Measurements from ENCODE around the gene CELSR1. TPM values are rescaled to one million over a fixed set of nuclear protein-coding genes. Genes with fewer than 3 reads are reported as not detected.
"Not testable (repeated sequence)": the region's sequence is repeated elsewhere in the genome, so short reads cannot be mapped to it uniquely, and the experiment has no call there.

Gene CELSR1
- total RNA-seq, 1 experiment from 2014 or later, result 19.6 TPM

DNA sequence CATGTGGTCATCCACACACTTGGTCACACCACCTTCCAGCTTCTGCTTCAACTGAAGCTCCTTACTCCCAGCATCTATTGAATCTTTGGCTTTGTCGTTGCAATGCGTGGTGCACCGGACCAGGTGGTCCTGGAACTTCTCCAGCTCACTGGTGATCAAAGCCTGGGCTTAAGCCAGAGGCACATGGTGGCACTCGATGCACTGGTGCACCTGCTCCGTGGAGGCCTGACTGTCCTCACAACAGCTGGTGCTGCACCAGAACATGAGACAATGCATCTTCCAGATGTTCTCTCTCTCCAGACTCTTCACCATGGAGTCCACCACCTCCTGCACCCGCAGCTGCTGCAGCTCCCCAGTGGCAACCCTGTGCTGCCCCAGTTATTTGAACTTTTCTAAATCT, 56.0 kb downstream of the CELSR1 start:
- no peak for DNase-seq (ENCODE audit: low spot score)

- no peak for DNase-seq (ENCODE audit: low spot score)
These were observed 57.0 kb downstream of the CELSR1 start for GRCh38 chr22:46480396-46480795.

DNA sequence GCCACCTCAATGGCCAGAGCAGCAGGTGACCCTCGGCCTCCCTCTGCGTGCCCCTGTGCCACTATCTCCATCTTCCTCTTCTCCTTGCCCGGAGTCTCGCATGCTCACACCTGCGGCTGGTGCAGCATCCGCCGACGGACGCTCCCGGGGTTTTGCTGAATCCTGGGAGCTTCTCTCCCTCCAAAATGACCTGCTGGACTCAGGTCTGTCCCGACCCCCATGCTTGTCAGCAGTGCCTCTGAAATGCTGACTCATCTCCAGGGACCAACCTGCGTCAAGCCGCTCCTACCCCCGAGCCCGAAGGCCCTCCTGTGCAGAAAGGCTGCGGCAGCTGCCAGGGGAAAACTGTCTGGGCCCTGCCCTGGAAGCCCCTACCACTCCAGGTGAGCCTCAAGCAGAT, 58.4 kb downstream of the CELSR1 start:
- DNase-seq (ENCODE audit: low spot score), result no peak

- DNase-seq (ENCODE audit: low spot score), result no peak
These were observed 59.3 kb downstream of the CELSR1 start for GRCh38 chr22:46478083-46478551.

DNA sequence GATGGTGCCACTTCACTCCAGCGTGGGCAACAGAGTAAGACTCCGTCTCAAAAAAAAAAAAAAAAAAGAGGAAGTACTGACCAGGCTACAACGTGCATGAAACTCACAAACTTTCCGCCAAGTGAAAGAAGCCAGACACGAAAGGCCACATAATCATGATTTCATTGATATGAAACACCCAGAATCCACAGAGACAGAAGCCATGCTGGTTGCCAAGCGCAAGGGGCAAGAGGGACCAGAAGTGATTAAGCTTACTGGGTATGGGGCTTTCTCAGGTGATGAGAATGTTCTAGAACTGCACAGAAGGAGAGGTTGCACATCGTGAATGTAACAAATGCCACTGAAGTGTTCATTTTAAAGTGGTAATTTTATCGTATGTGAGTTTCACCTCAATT, 60.9 kb downstream of the CELSR1 start:
- DNase-seq (ENCODE audit: low spot score), result no peak

- DNase-seq (ENCODE audit: low spot score), result no peak
These were observed 63.4 kb downstream of the CELSR1 start for GRCh38 chr22:46473896-46474557.

DNA sequence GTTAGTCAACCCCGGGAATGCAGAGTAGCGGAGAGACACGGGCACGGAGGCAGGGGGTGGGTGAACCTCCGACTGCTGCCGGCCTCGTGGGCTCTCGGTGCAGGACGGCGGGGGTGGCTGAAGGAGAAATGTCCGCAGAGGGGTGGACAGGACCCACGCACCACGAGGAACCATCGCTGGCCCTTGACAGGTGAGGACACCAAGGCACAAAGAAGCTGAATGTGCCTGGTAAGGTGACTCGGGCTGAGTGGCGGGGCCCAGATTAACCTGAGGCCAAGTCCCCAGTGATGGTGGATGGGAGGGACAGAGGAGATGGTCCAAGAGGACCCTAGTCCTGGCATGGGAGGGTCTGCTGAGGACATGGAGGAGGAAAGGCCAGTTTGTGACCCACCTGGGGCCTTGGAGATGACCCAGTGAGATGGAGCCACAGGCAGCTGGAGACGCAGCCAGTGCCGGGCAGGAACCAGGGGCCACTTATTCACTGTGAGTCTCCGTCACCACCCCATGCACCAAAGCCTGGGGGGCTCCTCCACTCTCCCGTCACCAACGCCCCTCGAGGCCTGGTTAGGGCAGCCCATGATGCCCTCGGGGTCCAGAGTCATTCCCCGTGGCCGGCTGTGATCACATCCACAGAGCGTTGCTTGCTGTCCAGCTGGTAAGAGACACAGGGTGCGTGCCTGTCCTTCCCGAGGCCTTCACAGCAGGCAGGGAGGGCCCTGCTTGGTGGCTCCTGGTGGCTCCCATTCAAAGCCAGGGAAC, 64.2 kb downstream of the CELSR1 start:
- DNase-seq (ENCODE audit: low spot score), result no peak

GRCh38 chr22:46472722-46473016, 64.8 kb downstream of the CELSR1 start:
- no peak for DNase-seq (ENCODE audit: low spot score)

DNA sequence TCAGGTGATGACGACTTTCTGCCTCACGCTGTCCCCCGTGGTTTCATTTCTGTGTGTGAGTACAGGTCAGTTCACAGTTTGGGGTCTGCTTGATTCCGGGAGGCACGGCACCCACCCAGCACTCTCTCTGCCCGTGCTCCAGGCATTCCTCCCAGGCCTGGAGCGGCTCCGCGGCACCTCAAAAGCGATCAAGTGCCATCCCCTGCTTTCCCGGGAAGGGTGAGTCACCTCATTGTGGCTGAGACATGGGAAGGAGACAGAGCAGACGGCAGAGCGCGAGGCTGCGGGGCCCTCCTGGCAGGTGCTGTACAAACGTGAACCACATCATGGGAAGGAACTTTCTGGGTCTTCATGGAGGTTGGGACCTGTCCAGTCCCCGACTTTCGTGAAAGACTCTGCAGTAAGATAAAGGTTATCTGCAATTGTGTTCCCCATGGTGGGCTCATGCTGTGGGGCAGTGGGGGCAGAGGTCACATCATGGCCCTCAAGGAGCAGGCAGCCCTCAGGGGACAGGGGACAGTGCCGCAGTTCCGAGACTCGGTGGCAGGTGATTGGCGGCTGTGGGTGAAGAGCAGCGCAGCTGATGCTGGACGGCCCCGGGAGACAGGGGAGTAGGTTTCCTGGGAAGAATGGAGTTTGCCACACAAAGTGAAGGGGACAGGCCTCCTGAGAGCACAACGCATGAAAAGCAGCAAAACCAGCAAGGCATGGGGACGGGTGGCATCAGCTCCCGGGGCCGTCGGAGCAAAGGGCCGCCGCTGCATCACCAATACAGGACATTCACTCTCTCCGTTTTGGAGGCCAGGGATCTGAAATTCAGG, 65.3 kb downstream of the CELSR1 start:
- DNase-seq (ENCODE audit: low spot score), result peak; percentile 48

- not testable (repeated sequence) for DNase-seq (ENCODE audit: low spot score)
These were observed 66.1 kb downstream of the CELSR1 start for GRCh38 chr22:46471330-46471729.

DNA sequence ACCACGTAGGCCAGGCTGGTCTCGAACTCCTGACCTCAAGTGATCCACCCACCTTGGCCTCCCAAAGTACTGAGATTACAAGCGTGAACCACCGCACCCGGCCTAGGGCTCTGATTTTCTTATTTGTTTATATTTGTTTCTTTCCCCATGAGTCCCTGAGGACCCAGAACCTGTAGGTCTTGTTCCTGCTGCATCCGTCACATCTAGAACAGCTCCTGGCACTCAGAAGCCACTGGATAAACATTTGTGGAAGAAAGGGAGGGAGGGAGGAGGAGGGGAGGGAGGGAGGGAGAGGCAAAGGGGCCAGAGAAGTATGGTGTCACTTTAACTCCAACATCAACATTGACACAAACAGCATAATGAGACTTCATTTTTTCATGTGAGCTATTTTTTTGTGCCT, 67.7 kb downstream of the CELSR1 start:
- no peak for DNase-seq (ENCODE audit: low spot score)

DNA sequence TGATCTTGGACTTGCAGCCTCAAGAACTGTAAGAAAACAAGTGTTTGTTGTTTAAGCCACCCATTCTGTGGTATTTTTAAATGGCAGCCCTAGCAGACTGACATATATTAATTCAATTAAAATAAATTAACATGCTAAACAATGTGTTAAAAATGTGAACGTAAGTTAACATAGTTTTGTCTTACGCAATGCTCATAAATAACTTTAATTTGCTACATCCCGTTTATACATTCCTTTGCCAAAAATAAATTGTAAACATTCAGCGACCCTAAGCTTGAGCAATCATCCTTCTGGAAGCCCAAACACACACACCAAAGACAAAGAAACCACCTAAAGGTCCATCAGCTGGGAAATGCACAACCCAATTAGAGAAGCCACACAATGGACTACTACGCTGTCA, 70.4 kb downstream of the CELSR1 start:
- DNase-seq (ENCODE audit: low spot score), result no peak

DNA sequence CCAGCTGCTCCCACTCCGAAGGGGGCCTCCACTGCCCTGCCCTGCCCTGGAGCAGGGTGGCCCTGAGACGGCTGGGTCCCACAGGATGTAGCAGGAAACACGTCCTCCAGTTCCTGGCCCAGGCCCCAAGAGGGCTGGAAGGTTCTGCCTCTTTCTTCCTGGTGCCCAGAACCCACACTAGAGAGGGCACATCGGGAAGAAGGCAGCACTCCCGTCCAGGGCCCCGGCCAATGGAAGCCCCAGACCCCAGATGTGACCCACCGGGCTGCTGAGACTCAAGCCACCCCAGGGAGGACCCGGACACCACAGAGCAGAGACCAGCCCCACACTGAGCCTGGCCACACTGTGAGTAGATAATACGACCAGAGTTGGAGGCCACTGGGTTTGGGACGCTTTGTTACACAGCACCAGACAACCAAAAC, 71.2 kb downstream of the CELSR1 start:
- DNase-seq (ENCODE audit: low spot score), result no peak

GRCh38 chr22:46465793-46466192, 71.6 kb downstream of the CELSR1 start:
- no peak for DNase-seq (ENCODE audit: low spot score)

DNA sequence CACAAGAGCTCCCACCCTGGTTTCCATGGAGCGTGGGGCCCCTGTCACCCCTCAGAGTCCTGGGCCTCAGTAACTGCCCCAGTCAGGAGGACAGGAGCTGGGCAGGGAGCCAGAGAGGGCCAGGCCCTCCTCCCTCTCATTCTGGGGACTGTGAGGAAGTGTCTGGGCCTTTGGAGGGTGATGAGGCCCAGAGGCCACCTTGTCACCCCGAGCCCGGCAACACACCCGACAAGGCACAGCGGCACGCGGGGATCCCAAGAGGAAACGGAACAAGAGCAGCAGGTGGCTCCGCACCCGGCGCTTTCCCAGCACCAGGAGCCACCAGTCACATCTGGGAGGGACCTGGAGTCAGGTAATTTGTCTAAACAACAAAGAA, 72.1 kb downstream of the CELSR1 start:
- no peak for DNase-seq (ENCODE audit: low spot score)

GRCh38 chr22:46464701-46465344, 72.6 kb downstream of the CELSR1 start:
- no peak for DNase-seq (ENCODE audit: low spot score)

- no peak for DNase-seq (ENCODE audit: low spot score)
These were observed 73.1 kb downstream of the CELSR1 start for GRCh38 chr22:46464296-46464695.

GRCh38 chr22:46463435-46464227, 73.8 kb downstream of the CELSR1 start:
- DNase-seq (ENCODE audit: low spot score), result no peak

- DNase-seq (ENCODE audit: low spot score), result peak; percentile 89
These were observed 74.6 kb downstream of the CELSR1 start for GRCh38 chr22:46462726-46463371.

- DNase-seq (ENCODE audit: low spot score), result no peak
These were observed 75.7 kb downstream of the CELSR1 start for GRCh38 chr22:46461566-46462180.

All from A172 (cell line).